NCI-H2029 treated with DMSO at 0.1 percent for 48 hours (cell line): Measurements from ENCODE around the gene LGALS9B.
"Not testable (repeated sequence)": the region's sequence is repeated elsewhere in the genome, so short reads cannot be mapped to it uniquely, and the experiment has no call there.

ENCODE experiments used
- DNase-seq: peaks from one replicate; lab custom pipeline; 2025; lab: John Stamatoyannopoulos, UW

LGALS9B gene

GRCh38 chr17:20466999-20467398, 340 bp downstream of the LGALS9B start:
- not testable (repeated sequence) for DNase-seq

GRCh38 chr17:20466553-20466952, 786 bp downstream of the LGALS9B start:
- not testable (repeated sequence) for DNase-seq

- not testable (repeated sequence) for DNase-seq
These were observed 1.8 kb downstream of the LGALS9B start for GRCh38 chr17:20465535-20465934.

DNA sequence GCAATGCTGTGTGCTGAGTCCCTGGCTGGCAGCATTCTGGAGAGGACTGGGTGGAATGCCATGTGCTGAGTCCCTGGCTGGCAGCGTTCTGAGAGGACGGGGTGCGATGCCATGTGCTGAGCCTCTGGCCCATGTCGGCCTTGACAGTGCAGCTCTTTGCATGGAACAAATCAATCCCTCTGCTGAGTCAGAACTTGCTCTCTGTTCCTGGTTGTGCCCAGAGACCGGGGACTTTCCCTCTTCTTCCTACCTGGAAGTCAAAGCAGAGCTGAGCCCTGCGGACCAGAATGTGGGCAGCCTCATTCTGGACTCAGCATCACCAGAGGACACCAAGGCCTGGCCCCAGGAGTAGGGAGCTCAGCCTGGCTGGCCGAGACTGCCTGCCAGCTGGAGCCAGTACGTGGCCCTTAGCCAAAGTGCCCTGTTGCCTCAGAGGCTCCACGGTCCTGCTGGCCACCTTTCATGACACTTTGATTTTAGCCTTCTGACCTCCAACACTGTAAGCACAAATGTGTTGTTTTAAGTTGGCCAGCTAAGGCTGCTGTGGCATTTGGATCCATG, 2.4 kb downstream of the LGALS9B start:
- not testable (repeated sequence) for DNase-seq

- not testable (repeated sequence) for DNase-seq
These were observed 5.2 kb downstream of the LGALS9B start for GRCh38 chr17:20462158-20462557.

DNA sequence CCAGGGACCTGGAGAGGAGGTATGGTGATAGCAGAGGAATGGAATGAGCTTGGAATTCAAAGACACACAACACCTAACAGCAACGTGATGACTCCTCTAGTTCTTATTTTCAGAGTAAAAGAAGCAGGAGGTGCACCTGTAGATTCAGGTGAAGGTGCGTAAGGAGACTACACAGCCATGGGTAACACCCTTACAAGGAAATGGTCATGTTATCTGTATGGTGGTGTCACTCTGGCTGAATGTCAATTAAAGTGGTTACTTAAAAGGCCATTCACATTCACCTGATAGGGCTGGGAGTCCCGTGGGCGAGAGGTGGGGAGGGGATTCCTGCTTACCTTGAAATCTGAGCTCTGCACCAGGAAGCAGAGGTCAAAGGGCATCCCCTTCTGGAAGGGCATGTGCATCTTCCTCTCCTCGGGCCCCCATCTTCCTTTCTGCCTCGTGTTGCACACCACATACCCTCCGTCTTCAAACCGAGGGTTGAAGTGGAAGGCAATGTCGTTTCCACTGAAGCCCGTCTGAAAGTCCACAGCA, 9.4 kb downstream of the LGALS9B start:
- not testable (repeated sequence) for DNase-seq

DNA sequence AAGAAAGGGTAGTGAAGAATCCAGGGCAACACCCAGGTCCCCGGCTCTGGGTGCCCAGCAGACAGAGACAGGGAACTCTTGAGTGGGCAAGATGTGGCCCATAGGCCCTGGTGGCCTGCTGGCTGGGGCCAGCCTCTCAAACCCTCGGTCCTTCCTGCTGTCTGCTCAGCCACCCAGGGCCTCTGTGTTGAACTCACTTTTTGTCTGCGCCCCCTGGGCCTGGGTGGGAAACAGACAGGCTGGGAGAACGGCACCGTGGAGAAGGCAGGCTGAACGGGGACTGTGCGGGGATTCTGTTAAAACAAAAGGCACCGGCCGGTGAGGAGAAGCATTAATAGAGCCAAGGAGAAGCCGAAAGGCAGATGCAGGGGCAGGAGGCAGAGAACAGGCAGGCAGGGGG, 12.2 kb downstream of the LGALS9B start:
- DNase-seq: not testable (repeated sequence)

- DNase-seq: not testable (repeated sequence)
These were observed 13.4 kb downstream of the LGALS9B start for GRCh38 chr17:20453820-20454434.

DNA sequence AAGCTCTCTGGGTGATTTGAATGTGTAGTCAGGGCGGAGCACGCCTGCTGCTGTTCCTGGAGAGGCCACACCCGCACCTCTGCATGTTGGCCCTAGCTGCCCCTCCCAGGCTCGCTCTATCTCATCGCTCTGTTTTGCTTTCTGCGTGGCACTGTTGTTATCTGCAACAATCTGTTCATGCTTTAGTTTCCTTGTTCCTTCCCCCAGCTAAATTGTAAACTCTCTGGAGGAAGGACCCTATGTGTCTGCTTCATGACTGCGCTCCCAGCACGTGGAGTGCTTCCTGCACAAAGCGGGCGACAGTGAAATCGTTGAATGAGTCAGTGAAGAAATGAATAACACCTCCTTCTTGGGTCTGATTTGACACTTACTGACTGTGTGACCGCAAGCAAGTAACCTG, 16.5 kb downstream of the LGALS9B start:
- not testable (repeated sequence) for DNase-seq

GRCh38 chr17:20447534-20448321, 19.6 kb downstream of the LGALS9B start:
- DNase-seq: not testable (repeated sequence)

GRCh38 chr17:20446895-20447294, 20.4 kb downstream of the LGALS9B start:
- not testable (repeated sequence) for DNase-seq

DNA sequence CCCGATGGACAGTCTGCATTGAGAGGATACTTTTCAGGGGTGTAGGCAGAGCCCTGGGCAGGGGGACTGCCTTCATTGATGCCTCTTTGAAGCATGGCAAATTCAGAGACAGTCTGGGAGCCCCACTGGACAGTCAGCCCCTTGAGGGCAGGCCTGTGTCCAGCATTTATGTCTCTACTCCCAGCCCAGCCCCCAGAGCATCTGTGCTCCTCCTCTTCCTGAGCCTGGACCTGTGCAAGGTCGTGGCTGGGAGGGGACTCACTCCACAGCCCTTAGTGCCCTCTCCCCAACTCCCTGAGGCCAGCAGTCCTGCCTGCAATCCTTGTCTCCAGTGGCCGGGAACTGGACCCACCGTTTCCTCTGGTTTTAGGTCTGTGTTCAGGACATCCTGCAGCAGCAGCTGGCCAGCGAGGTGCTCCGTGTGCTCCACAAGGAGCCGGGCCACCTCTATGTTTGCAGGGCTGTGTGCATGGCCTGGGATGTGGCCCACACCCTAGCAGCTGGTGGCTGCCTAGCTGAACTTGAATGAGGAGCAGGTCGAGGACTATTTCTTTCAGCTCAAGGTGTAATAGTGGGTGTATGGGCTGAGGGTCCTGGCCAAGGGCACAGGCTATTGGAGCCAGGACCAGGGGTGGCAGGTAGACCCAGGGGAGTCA, 22.6 kb downstream of the LGALS9B start:
- not testable (repeated sequence) for DNase-seq

DNA sequence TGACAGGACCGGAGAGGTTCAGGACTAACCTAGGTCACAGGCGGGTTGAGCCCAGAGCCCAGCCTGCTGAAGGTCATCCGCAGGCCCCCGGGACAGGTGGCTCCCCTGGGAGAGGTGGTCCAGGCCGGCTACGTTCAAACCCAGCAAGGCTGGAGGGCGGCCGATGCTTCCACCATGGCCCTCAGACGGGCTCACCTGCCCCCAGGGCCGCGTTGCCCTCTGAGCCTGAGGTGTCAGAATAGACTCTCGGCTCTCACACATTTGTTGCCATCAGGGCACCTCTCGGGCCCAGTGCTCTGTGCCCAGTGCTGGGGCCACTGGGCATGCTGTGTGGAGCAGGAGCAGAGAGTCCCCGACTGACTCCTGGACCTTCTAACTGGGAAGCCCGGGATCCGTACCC, 23.2 kb downstream of the LGALS9B start:
- DNase-seq: not testable (repeated sequence)

GRCh38 chr17:20443632-20444031, 23.7 kb downstream of the LGALS9B start:
- not testable (repeated sequence) for DNase-seq

GRCh38 chr17:20440665-20441064, 26.7 kb downstream of the LGALS9B start:
- not testable (repeated sequence) for DNase-seq

DNA sequence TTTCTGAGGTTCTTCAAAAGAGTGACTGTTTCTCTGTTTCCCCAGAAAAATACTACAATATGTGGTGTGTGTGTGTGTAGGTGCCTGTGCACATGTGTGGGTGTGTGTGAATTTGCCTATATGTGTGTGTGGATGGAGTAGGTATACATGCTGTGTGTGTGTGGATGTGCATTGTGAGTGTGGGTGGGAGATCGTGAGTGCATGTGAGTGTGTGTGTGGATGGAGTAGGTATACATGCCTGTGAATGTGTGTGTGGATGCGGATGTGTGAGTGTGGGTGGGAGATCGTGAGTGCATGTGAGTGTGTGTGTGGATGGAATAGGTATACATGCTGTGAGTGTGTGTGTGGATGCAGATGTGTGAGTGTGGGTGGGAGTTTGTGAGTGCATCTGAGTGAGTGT, 32.2 kb downstream of the LGALS9B start:
- DNase-seq: not testable (repeated sequence)

DNA sequence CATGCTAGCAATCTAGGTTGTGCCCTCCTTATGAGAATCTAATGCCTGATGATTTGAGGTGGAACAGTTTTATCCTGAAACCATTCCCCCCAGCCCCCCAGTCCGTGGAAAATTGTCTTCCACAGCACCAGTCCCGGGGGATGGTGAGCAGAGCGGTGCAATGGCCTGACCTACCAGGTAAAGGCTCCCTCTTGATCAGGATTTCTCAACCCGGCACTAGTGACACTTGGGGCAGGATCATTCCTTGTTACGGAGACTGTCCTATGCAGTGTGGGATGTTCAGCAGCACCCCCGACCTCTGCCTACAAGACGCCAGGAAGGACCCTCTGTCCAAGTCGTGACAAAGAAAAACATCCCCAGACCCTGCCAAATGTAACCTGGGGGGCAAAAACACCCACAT, 34.0 kb downstream of the LGALS9B start:
- DNase-seq: not testable (repeated sequence)

GRCh38 chr17:20427264-20427663, 40.1 kb downstream of the LGALS9B start:
- not testable (repeated sequence) for DNase-seq

DNA sequence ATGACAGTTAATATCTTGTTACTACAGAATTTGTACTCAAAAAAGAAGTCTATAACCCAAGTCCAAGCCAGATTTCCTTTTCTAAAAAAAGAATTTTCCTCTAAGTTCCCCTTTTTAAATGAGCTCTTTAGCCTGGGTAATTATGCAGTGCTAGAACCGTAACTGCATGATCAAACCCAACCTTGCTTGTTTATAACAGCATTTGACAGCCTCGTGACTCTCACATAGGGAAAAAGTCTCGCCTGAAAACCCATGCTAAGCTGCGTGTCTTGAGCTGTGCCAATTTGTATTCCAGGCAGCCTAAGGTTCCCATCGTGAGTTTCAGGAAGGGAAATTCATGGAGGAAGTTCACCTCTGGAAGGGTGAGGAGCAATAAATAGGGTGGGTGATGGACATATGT, 44.5 kb downstream of the LGALS9B start:
- DNase-seq: not testable (repeated sequence)

GRCh38 chr17:20418838-20419237, 48.5 kb downstream of the LGALS9B start:
- not testable (repeated sequence) for DNase-seq

- DNase-seq: not testable (repeated sequence)
These were observed 49.8 kb downstream of the LGALS9B start for GRCh38 chr17:20417492-20418080.
